Keratinocyte (primary cell): Measurements from ENCODE around the gene ASCL4.

Source experiments
- EZH2 ChIP-seq: IDR thresholded peaks from one replicate; pipeline ENCODE4 v1.6.1; 2012; ENCODE audit warnings: inconsistent platforms, mild to moderate bottlenecking, low read length, moderate library complexity
- TF ChIP-seq, protein P1 (sequence below), 3 experiments: IDR thresholded peaks in 1 of 3; conservative IDR thresholded peaks in 1 of 3; optimal IDR thresholded peaks in 1 of 3; 2 replicates in 2 of 3; 3 replicates in 1 of 3; pipeline versions ENCODE3 to v1.5.1; 2011; ENCODE audit warnings: low read length in 3 of 3, mild to moderate bottlenecking in 3 of 3, moderate library complexity in 2 of 3, control low read depth in 1 of 3, inconsistent platforms in 1 of 3; ENCODE audit not compliant: insufficient read depth in 2 of 3; ENCODE audit errors: extremely low read depth in 1 of 3

DNA sequence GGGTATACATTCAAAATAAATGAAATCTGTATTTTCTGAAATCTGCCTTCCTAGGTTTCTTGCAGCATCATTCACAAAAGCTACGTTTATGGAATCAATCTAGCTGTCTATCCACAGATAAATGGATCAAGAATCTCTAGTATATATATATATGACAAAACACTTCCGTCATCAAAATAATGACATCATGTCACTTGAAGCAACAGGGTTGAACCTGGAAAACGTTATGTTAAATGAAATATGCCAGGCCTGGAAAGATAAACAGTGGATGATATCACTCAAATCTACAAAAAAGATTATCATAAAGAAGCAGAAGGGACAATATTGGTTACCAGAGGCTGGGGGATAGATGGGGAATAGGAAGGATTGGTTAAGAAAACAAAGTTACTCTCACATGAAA, 28.6 kb downstream of the ASCL4 start:
- TF ChIP-seq EZH2, result no peak
- TF ChIP-seq, protein P1, sequence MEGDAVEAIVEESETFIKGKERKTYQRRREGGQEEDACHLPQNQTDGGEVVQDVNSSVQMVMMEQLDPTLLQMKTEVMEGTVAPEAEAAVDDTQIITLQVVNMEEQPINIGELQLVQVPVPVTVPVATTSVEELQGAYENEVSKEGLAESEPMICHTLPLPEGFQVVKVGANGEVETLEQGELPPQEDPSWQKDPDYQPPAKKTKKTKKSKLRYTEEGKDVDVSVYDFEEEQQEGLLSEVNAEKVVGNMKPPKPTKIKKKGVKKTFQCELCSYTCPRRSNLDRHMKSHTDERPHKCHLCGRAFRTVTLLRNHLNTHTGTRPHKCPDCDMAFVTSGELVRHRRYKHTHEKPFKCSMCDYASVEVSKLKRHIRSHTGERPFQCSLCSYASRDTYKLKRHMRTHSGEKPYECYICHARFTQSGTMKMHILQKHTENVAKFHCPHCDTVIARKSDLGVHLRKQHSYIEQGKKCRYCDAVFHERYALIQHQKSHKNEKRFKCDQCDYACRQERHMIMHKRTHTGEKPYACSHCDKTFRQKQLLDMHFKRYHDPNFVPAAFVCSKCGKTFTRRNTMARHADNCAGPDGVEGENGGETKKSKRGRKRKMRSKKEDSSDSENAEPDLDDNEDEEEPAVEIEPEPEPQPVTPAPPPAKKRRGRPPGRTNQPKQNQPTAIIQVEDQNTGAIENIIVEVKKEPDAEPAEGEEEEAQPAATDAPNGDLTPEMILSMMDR (optimal IDR thresholded peaks at IDR 0.05 in 1 of 3, IDR thresholded peaks at IDR 0.05 in 1 of 3, conservative IDR thresholded peaks at IDR 0.05 in 1 of 3; ENCODE audit: extremely low read depth in 1 of 3, insufficient read depth in 2 of 3, low read length in 3 of 3), result no peak
